Vagina (tissue), 2 donors: ENCODE results near the gene ZG16.

Source experiments
- POLR2A ChIP-seq, 2 donors: fragments of 450-650 bp; IDR thresholded peaks; one replicate each; pipeline ENCODE4 v1.6.1; 2017; ENCODE audit warnings: antibody characterized with exemption in 2 of 2, mild to moderate bottlenecking in 2 of 2, moderate library complexity in 2 of 2
- TF ChIP-seq, protein P1 (sequence below), 3 experiments: fragments of 450-650 bp in 2 of 3; fragments of 200-600 bp in 1 of 3; sonication (generic) in 1 of 3; IDR thresholded peaks; one replicate each; pipeline ENCODE4 v1.5.1; 2017 to 2019; ENCODE audit warnings: antibody characterized with exemption in 3 of 3, mild to moderate bottlenecking in 2 of 3, moderate library complexity in 2 of 3

- TF ChIP-seq, protein P1, sequence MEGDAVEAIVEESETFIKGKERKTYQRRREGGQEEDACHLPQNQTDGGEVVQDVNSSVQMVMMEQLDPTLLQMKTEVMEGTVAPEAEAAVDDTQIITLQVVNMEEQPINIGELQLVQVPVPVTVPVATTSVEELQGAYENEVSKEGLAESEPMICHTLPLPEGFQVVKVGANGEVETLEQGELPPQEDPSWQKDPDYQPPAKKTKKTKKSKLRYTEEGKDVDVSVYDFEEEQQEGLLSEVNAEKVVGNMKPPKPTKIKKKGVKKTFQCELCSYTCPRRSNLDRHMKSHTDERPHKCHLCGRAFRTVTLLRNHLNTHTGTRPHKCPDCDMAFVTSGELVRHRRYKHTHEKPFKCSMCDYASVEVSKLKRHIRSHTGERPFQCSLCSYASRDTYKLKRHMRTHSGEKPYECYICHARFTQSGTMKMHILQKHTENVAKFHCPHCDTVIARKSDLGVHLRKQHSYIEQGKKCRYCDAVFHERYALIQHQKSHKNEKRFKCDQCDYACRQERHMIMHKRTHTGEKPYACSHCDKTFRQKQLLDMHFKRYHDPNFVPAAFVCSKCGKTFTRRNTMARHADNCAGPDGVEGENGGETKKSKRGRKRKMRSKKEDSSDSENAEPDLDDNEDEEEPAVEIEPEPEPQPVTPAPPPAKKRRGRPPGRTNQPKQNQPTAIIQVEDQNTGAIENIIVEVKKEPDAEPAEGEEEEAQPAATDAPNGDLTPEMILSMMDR (IDR thresholded peaks at IDR 0.05) = no peak
- no peak for TF ChIP-seq POLR2A (IDR thresholded peaks at IDR 0.05)
These were observed 11.5 kb upstream of the ZG16 start for GRCh38 chr16:29766571-29766970.
